Prostate gland (tissue), 2 donors: ENCODE results near the gene CTTNBP2NL. TPM values are rescaled to one million over a fixed set of nuclear protein-coding genes. Genes with fewer than 3 reads are reported as not detected.
"Not testable (repeated sequence)": the region's sequence is repeated elsewhere in the genome, so short reads cannot be mapped to it uniquely, and the experiment has no call there.

Experiments used
- DNase-seq: peaks from one replicate; pipeline ENCODE4 v3.0.0-alpha.2; 2019; ENCODE audit warnings: low spot score
- H3K27ac ChIP-seq, 2 donors: fragments of 200-600 bp; sonication (generic); 2 replicates each; pipeline ENCODE4 v1.5.1; 2017 to 2019
- H3K27me3 ChIP-seq: fragments of 200-600 bp; sonication (generic); replicated peaks from 2 replicates; pipeline ENCODE4 v1.5.1; 2019; ENCODE audit not compliant: insufficient read depth
- H3K36me3 ChIP-seq, 2 donors: fragments of 200-600 bp; sonication (generic); 1 replicate in 1 of 2; 2 replicates in 1 of 2; pipeline versions ENCODE4 v1.5.1 to v1.8.1; 2017 to 2019
- H3K4me1 ChIP-seq: fragments of 200-600 bp; sonication (generic); replicated peaks from 2 replicates; pipeline ENCODE4 v1.5.1; 2019
- H3K4me3 ChIP-seq, 2 donors: fragments of 200-600 bp; sonication (generic); 2 replicates each; pipeline ENCODE4 v1.5.1; 2017 to 2019
- H3K9me3 ChIP-seq: fragments of 200-600 bp; sonication (generic); 2 replicates; pipeline ENCODE4 v1.5.1; 2017
- POLR2A ChIP-seq: fragments of 450-650 bp; IDR thresholded peaks from one replicate; pipeline ENCODE4 v1.6.1; 2016; ENCODE audit warnings: antibody characterized with exemption, mild to moderate bottlenecking
- POLR2AphosphoS5 ChIP-seq: sonication (generic); formaldehyde crosslinking; IDR thresholded peaks from one replicate; pipeline ENCODE4 v1.6.1; 2017; ENCODE audit warnings: antibody characterized with exemption
- WGBS: methylation state at CpG from one replicate; pipeline ENCODE4 v1.1.5; 2018; 5-methylcytosine and 5-hydroxymethylcytosine counted together
- intact Hi-C: fragments of 100-400 bp; cut with DNase I; formaldehyde crosslinking; loops from one replicate; pipeline ENCODE4 v1.14.2; 2022
- total RNA-seq, 2 donors: library from RNA; depleted of rRNA; stranded (reverse); fragments of >200 nt; gene quantifications; one replicate each; pipeline ENCODE4 v1.1.0, GENCODE V29; 2016
- TF ChIP-seq, protein P1 (sequence below), 4 experiments: fragments of 200-600 bp in 2 of 4; fragments of 450-650 bp in 2 of 4; sonication (generic) in 2 of 4; IDR thresholded peaks; 1 replicate in 3 of 4; 2 replicates in 1 of 4; pipeline ENCODE4 v1.5.1; 2016 to 2019; ENCODE audit warnings: antibody characterized with exemption in 4 of 4, mild to moderate bottlenecking in 2 of 4, moderate library complexity in 2 of 4

Gene CTTNBP2NL
- total RNA-seq, 2 donors from 2014 or later: 10.6 to 15.2 TPM

DNA sequence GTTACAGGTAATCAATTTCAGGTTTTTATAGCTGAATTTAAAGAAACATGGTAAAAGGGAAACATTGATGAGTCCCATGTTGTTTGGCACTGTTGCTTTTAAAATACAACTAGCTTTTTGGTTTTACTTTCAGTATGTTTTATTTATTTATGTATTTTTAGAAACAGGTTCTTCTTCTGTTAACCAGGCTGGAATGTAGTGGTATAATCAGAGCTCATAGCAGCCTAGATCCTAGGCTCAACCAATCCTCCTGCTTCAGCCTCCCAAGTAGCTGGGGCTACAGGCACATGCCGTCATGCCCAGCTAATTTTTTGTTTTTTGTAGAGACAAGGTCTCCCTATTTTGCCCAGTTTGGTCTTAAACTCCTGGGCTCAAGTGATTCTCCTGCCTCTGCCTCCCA is 50.4 kb downstream of the CTTNBP2NL start:
- Histone ChIP-seq H3K36me3 (no peaks in the 10 kb centered on the region), H3K9me3 (no peaks in the 10 kb centered on the region), H3K27me3 (no peaks in the 10 kb centered on the region), H3K4me1 (peaks cover 3% of the 10 kb centered on the region), H3K4me3 (no peak overlapping the region), H3K27ac (peak overlapping the region in 1 of 2 donors; percentile 40)
- DNase-seq: no peak
- intact Hi-C loops: no loop called here
- 83% methylated on average over 1 of the region's 1 CpG for WGBS
- TF ChIP-seq POLR2A: no peak
- TF ChIP-seq POLR2AphosphoS5: no peak
- TF ChIP-seq, protein P1, sequence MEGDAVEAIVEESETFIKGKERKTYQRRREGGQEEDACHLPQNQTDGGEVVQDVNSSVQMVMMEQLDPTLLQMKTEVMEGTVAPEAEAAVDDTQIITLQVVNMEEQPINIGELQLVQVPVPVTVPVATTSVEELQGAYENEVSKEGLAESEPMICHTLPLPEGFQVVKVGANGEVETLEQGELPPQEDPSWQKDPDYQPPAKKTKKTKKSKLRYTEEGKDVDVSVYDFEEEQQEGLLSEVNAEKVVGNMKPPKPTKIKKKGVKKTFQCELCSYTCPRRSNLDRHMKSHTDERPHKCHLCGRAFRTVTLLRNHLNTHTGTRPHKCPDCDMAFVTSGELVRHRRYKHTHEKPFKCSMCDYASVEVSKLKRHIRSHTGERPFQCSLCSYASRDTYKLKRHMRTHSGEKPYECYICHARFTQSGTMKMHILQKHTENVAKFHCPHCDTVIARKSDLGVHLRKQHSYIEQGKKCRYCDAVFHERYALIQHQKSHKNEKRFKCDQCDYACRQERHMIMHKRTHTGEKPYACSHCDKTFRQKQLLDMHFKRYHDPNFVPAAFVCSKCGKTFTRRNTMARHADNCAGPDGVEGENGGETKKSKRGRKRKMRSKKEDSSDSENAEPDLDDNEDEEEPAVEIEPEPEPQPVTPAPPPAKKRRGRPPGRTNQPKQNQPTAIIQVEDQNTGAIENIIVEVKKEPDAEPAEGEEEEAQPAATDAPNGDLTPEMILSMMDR (IDR thresholded peaks at IDR 0.05): no peak

DNA sequence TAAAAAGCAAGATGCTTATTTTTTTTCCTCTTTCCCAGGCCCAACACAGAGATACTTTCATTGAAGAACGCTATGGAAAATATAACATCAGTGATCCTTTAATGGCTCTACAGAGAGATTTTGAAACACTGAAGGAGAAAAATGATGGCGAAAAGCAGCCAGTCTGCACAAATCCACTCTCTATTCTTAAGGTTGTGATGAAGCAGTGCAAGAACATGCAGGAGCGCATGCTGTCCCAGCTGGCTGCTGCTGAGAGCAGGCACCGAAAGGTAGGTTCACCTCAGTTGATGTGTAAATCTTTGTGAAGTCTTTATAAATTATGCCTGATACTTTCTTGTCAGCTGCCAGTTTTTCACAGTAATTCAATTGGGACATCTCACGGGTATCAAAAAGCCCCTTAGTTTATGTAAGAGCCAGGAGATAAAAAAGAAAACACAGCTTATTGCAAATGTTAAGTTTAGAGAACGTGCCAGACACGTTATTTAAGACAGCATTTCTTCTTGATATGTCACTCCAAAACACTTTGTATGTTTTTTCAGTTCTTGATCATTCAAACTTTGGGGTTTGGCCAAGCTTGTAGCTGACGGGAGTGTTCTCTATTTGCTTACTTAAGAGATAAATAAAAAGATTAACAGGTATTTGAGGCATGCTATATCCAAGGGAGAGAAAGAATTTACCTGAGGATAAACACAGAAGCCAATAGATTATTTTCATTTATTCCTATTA is 53.1 kb downstream of the CTTNBP2NL start:
- Histone ChIP-seq H3K27ac (peak overlapping the region in 1 of 2 donors; percentile 43), H3K9me3 (no peaks in the 10 kb centered on the region), H3K27me3 (no peaks in the 10 kb centered on the region), H3K4me1 (no peaks in the 10 kb centered on the region), H3K36me3 (no peaks in the 10 kb centered on the region), H3K4me3 (no peak overlapping the region)
- intact Hi-C loops: no loop called here
- DNase-seq: no peak
- TF ChIP-seq POLR2A: no peak
- TF ChIP-seq, protein P1 (IDR thresholded peaks at IDR 0.05): no peak
- TF ChIP-seq POLR2AphosphoS5: no peak
- WGBS: 83% methylated on average over 8 of the region's 8 CpGs

DNA sequence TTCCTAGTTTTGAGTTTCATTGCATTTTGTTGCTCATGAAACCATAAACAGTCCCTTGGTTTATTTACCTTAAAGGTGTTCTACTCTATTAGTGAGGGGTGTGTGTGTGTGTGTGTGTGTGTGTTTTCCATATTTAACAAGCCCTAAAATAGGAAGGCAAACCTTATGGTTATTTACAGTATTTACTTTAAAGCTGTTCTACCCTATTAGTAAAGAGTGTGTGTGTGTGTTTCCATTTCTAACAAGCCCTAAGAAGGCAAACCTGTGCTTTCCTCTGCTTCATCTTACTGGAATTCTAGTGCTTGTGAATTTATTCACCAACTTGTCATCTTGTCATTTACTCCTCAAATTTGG is 53.6 kb downstream of the CTTNBP2NL start:
- H3K4me1 ChIP-seq: no peaks in the 10 kb centered on the region
- intact Hi-C loops: no loop called here
- H3K36me3 ChIP-seq: no peaks in the 10 kb centered on the region
- H3K9me3 ChIP-seq: no peaks in the 10 kb centered on the region
- TF ChIP-seq POLR2AphosphoS5: peak; percentile 24
- TF ChIP-seq POLR2A: no peak
- DNase-seq: no peak
- H3K27me3 ChIP-seq: no peaks in the 10 kb centered on the region
- peak overlapping the region in 1 of 2 donors; percentile 43 for H3K27ac ChIP-seq
- no peak overlapping the region for H3K4me3 ChIP-seq

DNA sequence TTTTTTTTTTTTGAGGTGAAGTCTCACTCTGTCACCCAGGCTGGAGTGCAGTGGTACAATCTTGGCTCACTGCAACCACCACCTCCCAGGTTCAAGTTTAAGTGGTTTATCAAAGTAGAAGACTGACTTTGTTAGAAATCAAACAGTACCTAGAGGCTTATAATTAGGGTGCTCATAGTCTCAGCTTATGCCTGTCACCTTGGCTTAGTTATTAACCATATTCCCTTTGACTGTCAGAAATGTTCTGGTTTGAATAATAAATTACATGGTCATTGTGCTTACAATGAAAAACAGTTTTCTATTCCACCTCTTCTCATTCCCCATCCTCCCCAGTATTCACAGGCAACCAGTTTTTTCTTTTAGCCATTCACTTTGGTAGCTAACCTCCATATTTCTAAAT is 54.8 kb downstream of the CTTNBP2NL start:
- H3K27me3 ChIP-seq: no peaks in the 10 kb centered on the region
- no peak overlapping the region for H3K4me3 ChIP-seq
- DNase-seq: no peak
- H3K36me3 ChIP-seq: no peaks in the 10 kb centered on the region
- intact Hi-C loops: no loop called here
- TF ChIP-seq POLR2A (no peak), POLR2AphosphoS5 (no peak)
- TF ChIP-seq, protein P1 (IDR thresholded peaks at IDR 0.05): no peak
- no peaks in the 10 kb centered on the region for H3K4me1 ChIP-seq
- no peaks in the 10 kb centered on the region for H3K9me3 ChIP-seq
- H3K27ac ChIP-seq: no peak overlapping the region

DNA sequence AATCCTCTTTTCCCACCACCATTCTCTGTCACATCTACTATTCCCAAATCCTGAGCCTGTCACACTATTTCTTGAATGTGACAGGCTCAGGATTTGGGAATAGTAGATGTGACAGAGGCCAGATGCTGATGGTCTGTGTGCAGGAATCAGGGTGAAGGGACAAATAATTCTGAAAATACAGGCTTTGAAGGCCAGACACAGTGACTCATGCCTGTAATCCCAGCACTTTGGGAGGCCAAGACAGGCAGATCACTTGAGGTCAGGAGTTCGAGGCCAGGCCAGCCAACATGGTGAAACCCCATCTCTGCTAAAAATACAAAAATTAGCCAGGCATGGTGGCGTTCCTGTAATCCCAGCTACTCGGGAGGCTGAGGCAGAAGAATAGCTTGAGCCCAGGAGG is 55.3 kb downstream of the CTTNBP2NL start:
- 72% methylated on average over 3 of the region's 3 CpGs for WGBS
- DNase-seq, H3K4me1 ChIP-seq, H3K9me3 ChIP-seq, H3K27ac ChIP-seq, H3K4me3 ChIP-seq, intact Hi-C loops, H3K36me3 ChIP-seq, H3K27me3 ChIP-seq: not testable (repeated sequence)

DNA sequence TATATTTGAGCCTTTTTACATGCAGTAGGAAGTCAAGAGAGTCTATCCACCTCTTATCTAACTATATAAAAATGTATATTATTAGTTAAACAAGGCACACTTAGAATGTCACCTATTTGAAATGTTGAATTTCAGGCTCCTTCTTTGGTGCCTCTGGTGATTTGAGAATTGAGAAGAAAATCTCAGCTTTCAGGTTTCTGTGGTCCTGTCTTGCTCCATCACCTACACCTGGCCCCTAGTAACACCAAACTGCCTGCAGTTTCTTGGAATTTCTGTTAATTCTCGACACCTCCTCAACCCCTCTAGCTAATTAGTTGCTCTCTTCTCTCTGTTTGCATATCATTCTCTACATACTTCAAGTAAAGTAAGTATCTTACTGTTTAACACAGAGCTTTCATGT is 57.9 kb downstream of the CTTNBP2NL start:
- Histone ChIP-seq H3K27me3 (no peaks in the 10 kb centered on the region), H3K36me3 (peaks cover 0 to 8% of the 10 kb centered on the region in 2 donors), H3K27ac (no peak overlapping the region), H3K9me3 (no peaks in the 10 kb centered on the region), H3K4me1 (no peaks in the 10 kb centered on the region), H3K4me3 (no peak overlapping the region)
- 97% methylated on average over 1 of the region's 1 CpG for WGBS
- intact Hi-C loops: no loop called here
- TF ChIP-seq POLR2AphosphoS5 (no peak), POLR2A (no peak)
- TF ChIP-seq, protein P1 (IDR thresholded peaks at IDR 0.05): no peak
- no peak for DNase-seq
